DMS79 (cell line): ENCODE data around the gene SYNDIG1.

Experiments
- DNase-seq: peaks from one replicate; lab custom pipeline; 2025; lab: John Stamatoyannopoulos, UW

SYNDIG1 gene

DNA sequence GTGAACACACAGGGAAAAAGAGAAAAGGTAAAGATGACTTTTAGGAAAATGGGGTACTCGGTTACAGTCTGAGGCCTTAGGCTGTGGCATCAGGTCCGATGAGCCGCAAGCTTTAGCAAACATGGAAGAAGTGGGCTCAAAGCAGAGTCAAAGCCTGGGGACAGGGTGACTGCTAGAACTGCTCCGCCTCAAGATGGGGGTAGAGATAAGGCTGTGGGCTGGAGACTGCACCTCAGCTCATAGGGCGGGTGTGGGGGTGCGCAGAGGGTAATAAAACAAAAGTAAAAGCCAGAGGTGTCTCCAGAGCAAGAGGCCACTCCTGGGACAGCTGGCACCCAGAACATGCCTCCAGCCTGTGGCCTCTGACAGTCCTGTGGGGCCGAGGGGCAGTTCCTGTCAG is 21.3 kb upstream of the SYNDIG1 start:
- DNase-seq: no peak

GRCh38 chr20:24449026-24449720 is 20.3 kb upstream of the SYNDIG1 start:
- DNase-seq: no peak

DNA sequence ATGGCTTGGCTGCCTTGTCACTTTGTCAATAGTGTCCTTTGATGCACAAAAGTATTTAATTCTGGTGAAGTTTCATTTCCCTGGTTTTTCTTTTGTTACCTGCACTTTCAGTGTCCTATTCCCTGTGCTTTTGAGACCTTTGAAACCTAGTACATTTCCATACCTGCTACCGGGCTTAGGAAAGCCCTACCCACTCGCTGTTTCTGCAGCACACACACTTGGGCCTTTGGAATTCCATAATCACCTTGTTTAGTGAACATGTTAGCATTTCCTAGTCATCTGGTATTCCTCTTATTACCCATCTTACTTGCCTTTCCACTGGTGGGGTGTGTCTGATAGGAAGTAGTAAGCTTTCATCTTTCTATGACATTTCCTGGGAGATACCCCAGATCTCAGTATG is 19.3 kb upstream of the SYNDIG1 start:
- no peak for DNase-seq

- DNase-seq: no peak
Observed at GRCh38 chr20:24450624-24451376, 18.6 kb upstream of the SYNDIG1 start.

- no peak for DNase-seq
Observed at GRCh38 chr20:24451428-24451827, 18.0 kb upstream of the SYNDIG1 start.

DNA sequence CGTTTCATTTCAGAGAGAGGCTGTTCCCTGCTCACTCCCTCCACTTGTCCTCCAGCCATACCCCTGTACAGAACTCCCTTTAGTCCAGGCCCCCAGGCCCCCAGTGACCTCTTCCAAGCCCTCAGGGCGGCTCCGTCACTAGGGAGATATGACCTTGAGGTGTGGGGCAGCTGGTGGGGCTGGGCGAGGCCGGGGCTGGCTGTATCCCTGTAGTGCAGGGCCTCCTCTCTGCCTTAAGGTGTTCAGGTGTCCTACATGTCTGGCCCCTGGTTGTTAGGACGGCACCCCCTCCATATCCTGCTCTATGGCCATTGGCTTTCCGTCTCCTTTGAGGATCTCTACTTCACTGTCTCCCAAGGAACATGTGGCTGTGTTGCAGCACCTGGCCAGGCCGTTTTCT is 17.4 kb upstream of the SYNDIG1 start:
- DNase-seq: no peak

DNA sequence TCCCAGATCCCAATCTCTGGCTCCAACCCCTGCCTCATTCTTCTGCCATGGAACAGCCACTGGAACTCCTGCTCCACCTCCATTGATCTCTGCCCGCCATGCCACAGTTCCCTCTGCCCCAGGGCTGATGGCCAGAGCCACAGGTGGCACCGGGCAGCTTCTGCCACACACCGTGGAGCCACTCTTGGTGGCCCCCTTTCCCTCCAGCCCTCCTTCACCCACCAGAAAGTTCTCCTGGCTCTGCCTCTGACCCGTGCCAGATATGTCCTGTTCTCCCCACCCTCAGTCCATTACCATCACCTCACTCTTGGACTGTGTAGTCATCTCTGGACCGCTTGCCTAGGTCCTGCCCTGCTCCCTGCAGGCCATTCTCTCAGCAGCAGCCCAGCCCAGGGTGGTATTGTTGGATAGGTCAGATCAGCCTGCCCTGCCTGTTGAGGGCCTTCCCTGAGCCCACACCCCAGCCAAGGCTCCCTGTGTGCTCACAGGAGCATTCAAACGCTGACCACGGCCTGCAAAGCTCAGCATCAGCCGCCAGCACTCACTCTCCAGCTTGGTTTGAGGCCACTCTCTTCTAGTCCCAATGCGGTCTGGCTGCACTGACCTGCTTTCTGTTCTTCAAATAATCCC is 16.8 kb upstream of the SYNDIG1 start:
- no peak for DNase-seq

GRCh38 chr20:24453869-24454268 is 15.6 kb upstream of the SYNDIG1 start:
- no peak for DNase-seq

DNA sequence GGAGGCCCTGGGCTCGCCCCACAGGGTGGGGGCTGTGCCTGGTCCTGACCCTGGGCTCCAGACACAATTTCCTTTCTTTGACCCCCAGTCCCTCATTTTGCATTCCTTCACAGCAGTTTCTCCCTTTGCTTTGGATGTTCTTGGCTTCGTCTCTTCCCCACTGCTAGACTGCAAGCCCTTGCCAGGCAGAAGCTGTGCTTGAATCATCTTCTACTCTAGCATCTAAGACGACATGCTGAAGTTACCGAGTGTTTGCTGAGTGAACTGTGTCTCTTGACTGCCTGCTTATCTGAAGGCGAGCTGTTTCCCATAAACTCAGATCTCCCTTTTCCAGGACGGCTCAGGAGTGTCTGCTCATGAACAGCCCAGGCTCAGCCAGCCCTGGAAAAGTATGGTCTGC is 14.3 kb upstream of the SYNDIG1 start:
- DNase-seq: no peak

- DNase-seq: no peak
Observed at GRCh38 chr20:24456398-24456781, 13.0 kb upstream of the SYNDIG1 start.

GRCh38 chr20:24458436-24458835 is 11.0 kb upstream of the SYNDIG1 start:
- DNase-seq: no peak

DNA sequence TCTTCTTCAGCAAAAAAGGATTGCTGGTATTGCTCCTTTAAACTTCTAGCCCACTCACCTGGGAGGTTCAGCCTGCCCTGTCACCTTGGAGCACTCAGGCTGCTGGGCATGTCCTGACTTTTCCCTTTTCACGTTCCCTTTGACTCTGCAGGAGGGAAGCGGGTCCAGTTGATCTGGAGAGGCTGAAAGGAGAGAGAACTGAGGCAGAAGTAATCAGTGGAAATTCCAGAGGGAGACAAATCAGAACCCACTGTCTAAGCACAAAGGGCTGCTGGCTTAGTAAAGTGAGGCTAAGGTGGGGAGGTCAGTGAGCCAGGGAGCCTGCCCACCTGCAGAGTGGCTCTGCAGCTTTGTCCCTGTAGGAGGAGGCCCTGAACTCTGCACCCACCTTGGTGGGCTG is 9.7 kb upstream of the SYNDIG1 start:
- no peak for DNase-seq

DNA sequence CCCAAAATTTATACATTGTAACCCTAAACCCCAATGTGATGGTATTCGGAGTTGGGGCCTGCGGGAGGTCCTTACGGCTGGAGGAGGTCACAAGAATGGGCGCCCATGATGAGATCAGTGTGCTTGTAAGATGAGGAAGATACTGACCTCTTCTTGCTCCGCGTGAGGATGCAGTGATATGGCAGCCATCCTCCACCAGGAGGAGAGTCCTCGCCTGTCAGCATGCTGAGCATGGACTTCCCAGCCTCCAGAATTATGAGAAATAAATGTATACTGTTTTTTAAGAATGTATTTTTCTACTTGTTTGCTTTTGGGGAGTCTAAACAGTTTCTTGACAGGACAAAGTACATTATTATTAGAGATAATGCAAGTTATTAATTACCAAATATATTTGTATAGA is 8.7 kb upstream of the SYNDIG1 start:
- DNase-seq: no peak

- DNase-seq: no peak
Observed at GRCh38 chr20:24461848-24462247, 7.6 kb upstream of the SYNDIG1 start.

GRCh38 chr20:24462460-24463010 is 6.9 kb upstream of the SYNDIG1 start:
- no peak for DNase-seq

- no peak for DNase-seq
Observed at GRCh38 chr20:24465159-24465558, 4.3 kb upstream of the SYNDIG1 start.

GRCh38 chr20:24465730-24466129 is 3.7 kb upstream of the SYNDIG1 start:
- no peak for DNase-seq

- DNase-seq: no peak
Observed at GRCh38 chr20:24468401-24469115, 871 bp upstream of the SYNDIG1 start.

DNA sequence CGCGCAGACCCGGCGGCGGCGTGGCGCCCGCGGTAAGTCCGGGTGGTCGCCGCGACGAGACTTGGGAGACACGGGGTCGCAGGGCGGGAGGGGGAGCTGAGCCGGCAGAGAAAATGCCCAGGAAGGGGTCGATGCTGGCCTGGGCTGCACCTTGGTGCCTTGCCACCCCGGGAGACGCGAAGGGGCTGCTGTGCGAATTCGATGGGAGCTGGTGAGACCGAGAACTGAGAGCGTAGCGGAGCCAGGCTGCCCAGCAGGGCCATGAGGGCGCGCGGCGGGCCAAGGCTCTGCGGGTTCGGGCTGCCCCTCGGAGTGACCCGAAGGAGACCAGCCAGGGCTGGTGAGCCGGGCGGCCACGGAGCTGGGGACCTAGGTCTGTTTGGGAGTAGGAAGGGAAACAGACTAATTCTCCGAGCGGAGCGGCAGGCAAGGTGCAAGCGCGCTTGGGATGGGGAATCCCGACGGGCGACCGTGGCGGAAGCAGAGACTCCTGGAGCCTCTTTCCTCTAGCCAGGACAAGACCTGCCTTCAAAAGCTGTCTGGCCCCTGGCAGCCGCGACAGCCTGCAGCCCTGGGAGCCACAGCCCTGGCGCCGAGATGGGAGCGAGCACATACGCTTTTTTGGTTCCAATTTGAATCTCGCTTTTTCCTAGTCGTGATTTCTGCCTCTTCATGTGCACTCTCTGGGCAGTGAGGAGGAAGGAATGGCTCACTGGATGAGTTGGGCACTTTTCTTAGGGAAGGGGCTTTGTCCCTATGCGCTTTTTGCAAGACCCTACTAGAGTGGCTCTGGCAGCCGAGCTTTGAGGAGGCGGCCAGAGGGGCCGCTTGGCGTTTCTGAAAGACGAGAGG is 691 bp downstream of the SYNDIG1 start:
- DNase-seq: no peak

DNA sequence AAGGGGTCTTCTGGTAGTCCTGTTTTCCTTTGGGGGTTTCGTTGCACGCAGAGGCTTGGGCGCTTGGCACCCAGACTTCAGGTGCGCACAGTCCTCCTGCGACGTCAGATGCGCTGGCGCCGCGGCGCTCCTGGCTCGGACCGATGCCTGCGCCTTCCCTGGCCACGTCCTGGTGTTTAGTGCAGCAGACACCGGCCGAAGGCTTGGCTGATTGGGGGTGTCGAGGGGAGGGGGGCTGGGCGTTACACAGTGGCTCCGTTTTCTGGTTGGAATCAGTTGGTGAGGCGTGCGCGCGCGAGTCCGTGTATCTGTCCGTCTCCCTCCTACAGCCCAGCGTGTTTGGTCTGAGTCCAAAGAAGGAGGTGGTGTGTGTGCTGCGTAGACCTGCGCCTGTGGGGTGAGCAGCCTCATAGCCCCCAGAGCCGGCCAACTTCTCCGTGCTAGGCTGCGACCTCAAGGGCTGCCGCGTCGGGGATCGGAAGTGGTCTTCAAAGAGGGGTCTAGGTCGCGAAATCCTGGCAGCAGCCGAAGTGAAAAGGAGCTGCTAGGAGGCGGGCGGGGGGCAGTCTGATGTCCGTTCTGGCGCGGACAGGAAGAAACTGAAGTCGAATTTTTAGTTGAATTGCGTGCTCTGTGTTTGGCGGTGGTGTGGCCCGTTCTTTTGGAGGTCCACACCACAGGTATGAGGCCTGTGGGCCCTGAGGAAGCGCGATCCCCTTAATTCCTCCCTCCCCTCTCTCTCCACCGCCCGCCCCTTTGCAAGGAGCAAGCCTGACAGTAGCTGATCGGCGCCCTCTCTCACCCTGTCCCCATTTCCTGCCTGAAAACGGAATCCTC is 1.5 kb downstream of the SYNDIG1 start:
- DNase-seq: no peak

- no peak for DNase-seq
Observed at GRCh38 chr20:24472426-24472825, 3.0 kb downstream of the SYNDIG1 start.
